ENCODE data around the gene TPCN1. TPM values are rescaled to one million over a fixed set of nuclear protein-coding genes. Genes with fewer than 3 reads are reported as not detected.

The TPCN1 gene
- total and polyA plus RNA-seq, 2 of the 13 experiments (the other 11 are each of a cell fraction or from before 2014, with no cell fraction given) = 8.0 to 26.8 TPM

DNA sequence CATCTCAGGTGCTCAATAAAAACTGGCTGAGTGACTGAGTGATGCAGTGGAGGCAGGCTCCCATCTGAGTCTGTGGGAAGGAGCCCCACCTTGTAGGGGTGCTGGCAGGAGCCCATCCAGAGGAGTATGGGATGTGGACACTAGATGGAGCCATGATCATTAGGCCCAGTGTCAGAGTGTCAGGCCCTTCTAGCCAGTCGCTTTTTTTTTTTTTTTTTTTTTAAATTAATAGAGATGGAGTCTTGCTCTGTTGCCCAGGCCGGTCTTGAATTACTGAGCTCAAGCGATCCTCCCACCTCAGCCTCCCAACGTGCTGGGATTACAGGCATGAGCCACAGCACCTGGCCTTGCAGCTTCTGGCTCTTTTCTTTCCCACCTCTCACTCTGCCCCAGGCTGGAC, 24.3 kb upstream of the TPCN1 start (continued):
- TF ChIP-seq, protein P1, sequence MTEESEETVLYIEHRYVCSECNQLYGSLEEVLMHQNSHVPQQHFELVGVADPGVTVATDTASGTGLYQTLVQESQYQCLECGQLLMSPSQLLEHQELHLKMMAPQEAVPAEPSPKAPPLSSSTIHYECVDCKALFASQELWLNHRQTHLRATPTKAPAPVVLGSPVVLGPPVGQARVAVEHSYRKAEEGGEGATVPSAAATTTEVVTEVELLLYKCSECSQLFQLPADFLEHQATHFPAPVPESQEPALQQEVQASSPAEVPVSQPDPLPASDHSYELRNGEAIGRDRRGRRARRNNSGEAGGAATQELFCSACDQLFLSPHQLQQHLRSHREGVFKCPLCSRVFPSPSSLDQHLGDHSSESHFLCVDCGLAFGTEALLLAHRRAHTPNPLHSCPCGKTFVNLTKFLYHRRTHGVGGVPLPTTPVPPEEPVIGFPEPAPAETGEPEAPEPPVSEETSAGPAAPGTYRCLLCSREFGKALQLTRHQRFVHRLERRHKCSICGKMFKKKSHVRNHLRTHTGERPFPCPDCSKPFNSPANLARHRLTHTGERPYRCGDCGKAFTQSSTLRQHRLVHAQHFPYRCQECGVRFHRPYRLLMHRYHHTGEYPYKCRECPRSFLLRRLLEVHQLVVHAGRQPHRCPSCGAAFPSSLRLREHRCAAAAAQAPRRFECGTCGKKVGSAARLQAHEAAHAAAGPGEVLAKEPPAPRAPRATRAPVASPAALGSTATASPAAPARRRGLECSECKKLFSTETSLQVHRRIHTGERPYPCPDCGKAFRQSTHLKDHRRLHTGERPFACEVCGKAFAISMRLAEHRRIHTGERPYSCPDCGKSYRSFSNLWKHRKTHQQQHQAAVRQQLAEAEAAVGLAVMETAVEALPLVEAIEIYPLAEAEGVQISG (CRISPR knock-in tag; IDR thresholded peaks at IDR 0.05) = peak; percentile 95
- TF ChIP-seq ZBTB3 (CRISPR knock-in tag; IDR thresholded peaks at IDR 0.05; ENCODE audit: borderline replicate concordance, low read depth) (no peak), ZNF746 (CRISPR knock-in tag; IDR thresholded peaks at IDR 0.05) (no peak), ZNF558 (CRISPR knock-in tag; IDR thresholded peaks at IDR 0.05; ENCODE audit: borderline replicate concordance) (no peak), STAG1 (CRISPR knock-in tag; IDR thresholded peaks at IDR 0.05) (peak; percentile 78), ZNF101 (CRISPR knock-in tag; IDR thresholded peaks at IDR 0.05; ENCODE audit: borderline replicate concordance, low read depth) (no peak), ELF1 (CRISPR knock-in tag; IDR thresholded peaks at IDR 0.05) (no peak), GPN1 (CRISPR knock-in tag; IDR thresholded peaks at IDR 0.05; ENCODE audit: borderline replicate concordance) (no peak), ZNF816 (CRISPR knock-in tag; IDR thresholded peaks at IDR 0.05; ENCODE audit: borderline replicate concordance) (no peak), RAD21 (CRISPR knock-in tag; IDR thresholded peaks at IDR 0.05) (peak; percentile 59; the same call in 1 of the 2 replicates), CREM (IDR thresholded peaks at IDR 0.05) (no peak), CREM (CRISPR knock-in tag; IDR thresholded peaks at IDR 0.05) (no peak), CREB1 (IDR thresholded peaks at IDR 0.05) (no peak), CREB1 (CRISPR knock-in tag; IDR thresholded peaks at IDR 0.05) (no peak), EP300 (IDR thresholded peaks at IDR 0.05; ENCODE audit: low read depth in 2 of 2, low read length in 2 of 2) (no peak), EP300 (CRISPR knock-in tag; IDR thresholded peaks at IDR 0.05; ENCODE audit: borderline replicate concordance) (no peak), ZBTB1 (CRISPR knock-in tag; IDR thresholded peaks at IDR 0.05; ENCODE audit: borderline replicate concordance) (no peak), ZNF879 (CRISPR knock-in tag; IDR thresholded peaks at IDR 0.05) (no peak), ZC3H4 (CRISPR knock-in tag; IDR thresholded peaks at IDR 0.05; ENCODE audit: borderline replicate concordance) (no peak), NFATC3 (CRISPR knock-in tag; IDR thresholded peaks at IDR 0.05) (no peak), ZNF121 (CRISPR knock-in tag; IDR thresholded peaks at IDR 0.05) (peak; percentile 78), FOXM1 (CRISPR knock-in tag; IDR thresholded peaks at IDR 0.05) (no peak), HMG20B (CRISPR knock-in tag; conservative IDR thresholded peaks at IDR 0.05) (no peak)
- TF ChIP-seq, protein P2, sequence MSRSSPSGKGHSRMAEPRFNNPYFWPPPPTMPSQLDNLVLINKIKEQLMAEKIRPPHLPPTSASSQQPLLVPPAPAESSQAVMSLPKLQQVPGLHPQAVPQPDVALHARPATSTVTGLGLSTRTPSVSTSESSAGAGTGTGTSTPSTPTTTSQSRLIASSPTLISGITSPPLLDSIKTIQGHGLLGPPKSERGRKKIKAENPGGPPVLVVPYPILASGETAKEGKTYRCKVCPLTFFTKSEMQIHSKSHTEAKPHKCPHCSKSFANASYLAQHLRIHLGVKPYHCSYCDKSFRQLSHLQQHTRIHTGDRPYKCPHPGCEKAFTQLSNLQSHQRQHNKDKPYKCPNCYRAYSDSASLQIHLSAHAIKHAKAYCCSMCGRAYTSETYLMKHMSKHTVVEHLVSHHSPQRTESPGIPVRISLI (CRISPR knock-in tag; IDR thresholded peaks at IDR 0.05; ENCODE audit: borderline replicate concordance) = peak; percentile 94; the same call in 1 of the 2 replicates
- TF ChIP-seq, protein P3, sequence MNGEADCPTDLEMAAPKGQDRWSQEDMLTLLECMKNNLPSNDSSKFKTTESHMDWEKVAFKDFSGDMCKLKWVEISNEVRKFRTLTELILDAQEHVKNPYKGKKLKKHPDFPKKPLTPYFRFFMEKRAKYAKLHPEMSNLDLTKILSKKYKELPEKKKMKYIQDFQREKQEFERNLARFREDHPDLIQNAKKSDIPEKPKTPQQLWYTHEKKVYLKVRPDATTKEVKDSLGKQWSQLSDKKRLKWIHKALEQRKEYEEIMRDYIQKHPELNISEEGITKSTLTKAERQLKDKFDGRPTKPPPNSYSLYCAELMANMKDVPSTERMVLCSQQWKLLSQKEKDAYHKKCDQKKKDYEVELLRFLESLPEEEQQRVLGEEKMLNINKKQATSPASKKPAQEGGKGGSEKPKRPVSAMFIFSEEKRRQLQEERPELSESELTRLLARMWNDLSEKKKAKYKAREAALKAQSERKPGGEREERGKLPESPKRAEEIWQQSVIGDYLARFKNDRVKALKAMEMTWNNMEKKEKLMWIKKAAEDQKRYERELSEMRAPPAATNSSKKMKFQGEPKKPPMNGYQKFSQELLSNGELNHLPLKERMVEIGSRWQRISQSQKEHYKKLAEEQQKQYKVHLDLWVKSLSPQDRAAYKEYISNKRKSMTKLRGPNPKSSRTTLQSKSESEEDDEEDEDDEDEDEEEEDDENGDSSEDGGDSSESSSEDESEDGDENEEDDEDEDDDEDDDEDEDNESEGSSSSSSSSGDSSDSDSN (CRISPR knock-in tag; IDR thresholded peaks at IDR 0.05) = no peak
